Measurements from ENCODE around the gene OTOA. TPM values are rescaled to one million over a fixed set of nuclear protein-coding genes. Genes with fewer than 3 reads are reported as not detected.
"Not testable (repeated sequence)": the region's sequence is repeated elsewhere in the genome, so short reads cannot be mapped to it uniquely, and the experiment has no call there.

OTOA gene
- total and polyA plus RNA-seq, 2 donors (not counting 3 experiments of a cell fraction or from before 2014, with no cell fraction given) = 0.22 TPM; not detected in 1

GRCh38 chr16:21768810-21769209 is 105.0 kb downstream of the OTOA start:
- H3K27me3 ChIP-seq (ENCODE audit: control insufficient read depth in 2 of 2, insufficient read depth in 2 of 2, low read length in 2 of 2); H3K4me2 ChIP-seq (ENCODE audit: insufficient read depth, low read length); H3K4me3 ChIP-seq (replicated peaks in 1 of 3; ENCODE audit: insufficient read depth in 1 of 3, low read depth in 1 of 3, low read length in 3 of 3); H2AFZ ChIP-seq (ENCODE audit: low read depth, low read length); DNase-seq (ENCODE audit: low read depth, low spot score); POLR2A ChIA-PET; H3K36me3 ChIP-seq (ENCODE audit: control insufficient read depth in 2 of 2, extremely low read depth in 1 of 2, insufficient read depth in 2 of 2, low read length in 2 of 2); FAIRE-seq; H3K4me1 ChIP-seq (ENCODE audit: control insufficient read depth, extremely low read depth, insufficient read depth, low read length); CTCF ChIA-PET; H4K20me1 ChIP-seq (replicated peaks; ENCODE audit: control insufficient read depth, extremely low read depth, insufficient read depth, low read length); intact Hi-C loops (cut with micrococcal nuclease); H3K79me2 ChIP-seq (ENCODE audit: control insufficient read depth, insufficient read depth, low read length); H3K9me3 ChIP-seq (replicated peaks; ENCODE audit: control insufficient read depth, insufficient read depth, low read length); H3K9ac ChIP-seq (replicated peaks; ENCODE audit: extremely low read depth, insufficient read depth, low read length); H3K9me1 ChIP-seq (replicated peaks; ENCODE audit: control insufficient read depth, extremely low read depth, insufficient read depth, low read length); dilution Hi-C loops (cut with MboI; ENCODE audit: extremely low pct_ligation_motif_present, low sequenced_read_pairs); H3K27ac ChIP-seq (ENCODE audit: insufficient read depth, low read depth, low read length): not testable (repeated sequence)
- BruUV-seq (replicated peaks) = TSS peak; percentile 91

- POLR2A ChIA-PET; H3K9ac ChIP-seq (replicated peaks; ENCODE audit: extremely low read depth, insufficient read depth, low read length); intact Hi-C loops (cut with micrococcal nuclease); H2AFZ ChIP-seq (ENCODE audit: low read depth, low read length); H3K4me2 ChIP-seq (ENCODE audit: insufficient read depth, low read length); H3K4me3 ChIP-seq (replicated peaks in 1 of 3; ENCODE audit: insufficient read depth in 1 of 3, low read depth in 1 of 3, low read length in 3 of 3); CTCF ChIA-PET; H3K9me1 ChIP-seq (replicated peaks; ENCODE audit: control insufficient read depth, extremely low read depth, insufficient read depth, low read length); dilution Hi-C loops (cut with MboI; ENCODE audit: extremely low pct_ligation_motif_present, low sequenced_read_pairs); H3K27me3 ChIP-seq (ENCODE audit: control insufficient read depth in 2 of 2, insufficient read depth in 2 of 2, low read length in 2 of 2); H3K4me1 ChIP-seq (ENCODE audit: control insufficient read depth, extremely low read depth, insufficient read depth, low read length); H3K36me3 ChIP-seq (ENCODE audit: control insufficient read depth in 2 of 2, extremely low read depth in 1 of 2, insufficient read depth in 2 of 2, low read length in 2 of 2); H4K20me1 ChIP-seq (replicated peaks; ENCODE audit: control insufficient read depth, extremely low read depth, insufficient read depth, low read length); H3K9me3 ChIP-seq (replicated peaks; ENCODE audit: control insufficient read depth, insufficient read depth, low read length); H3K79me2 ChIP-seq (ENCODE audit: control insufficient read depth, insufficient read depth, low read length): not testable (repeated sequence)
- TF ChIP-seq POLR2AphosphoS5 (IDR thresholded peaks at IDR 0.05; ENCODE audit: insufficient read depth, low read depth, low read length) = peak; percentile 22
- peak; percentile 60 for TF ChIP-seq FOS (IDR thresholded peaks at IDR 0.05; ENCODE audit: borderline replicate concordance, insufficient read depth, low read length)
- TF ChIP-seq JUN (IDR thresholded peaks at IDR 0.05; ENCODE audit: borderline replicate concordance, insufficient read depth, insufficient read length, low read depth) = peak; percentile 51
- peak; percentile 81 for DNase-seq (ENCODE audit: low read depth, low spot score)
- peak; percentile 95 for FAIRE-seq
- H3K27ac ChIP-seq (ENCODE audit: insufficient read depth, low read depth, low read length) = peak overlapping the region; percentile 53
- TSS peak; percentile 48 for BruUV-seq (replicated peaks)
Measured at GRCh38 chr16:21769284-21769683, 105.5 kb downstream of the OTOA start.

GRCh38 chr16:21770584-21770983 is 106.8 kb downstream of the OTOA start:
- CTCF ChIA-PET; intact Hi-C loops (cut with micrococcal nuclease); H3K27me3 ChIP-seq (ENCODE audit: control insufficient read depth in 2 of 2, insufficient read depth in 2 of 2, low read length in 2 of 2); H3K27ac ChIP-seq (ENCODE audit: insufficient read depth, low read depth, low read length); POLR2A ChIA-PET; H3K9ac ChIP-seq (replicated peaks; ENCODE audit: extremely low read depth, insufficient read depth, low read length); DNase-seq (ENCODE audit: low read depth, low spot score); H3K4me3 ChIP-seq (replicated peaks in 1 of 3; ENCODE audit: insufficient read depth in 1 of 3, low read depth in 1 of 3, low read length in 3 of 3); H3K9me3 ChIP-seq (replicated peaks; ENCODE audit: control insufficient read depth, insufficient read depth, low read length); H2AFZ ChIP-seq (ENCODE audit: low read depth, low read length); H3K36me3 ChIP-seq (ENCODE audit: control insufficient read depth in 2 of 2, extremely low read depth in 1 of 2, insufficient read depth in 2 of 2, low read length in 2 of 2); H3K4me1 ChIP-seq (ENCODE audit: control insufficient read depth, extremely low read depth, insufficient read depth, low read length); H3K9me1 ChIP-seq (replicated peaks; ENCODE audit: control insufficient read depth, extremely low read depth, insufficient read depth, low read length); H4K20me1 ChIP-seq (replicated peaks; ENCODE audit: control insufficient read depth, extremely low read depth, insufficient read depth, low read length); dilution Hi-C loops (cut with MboI; ENCODE audit: extremely low pct_ligation_motif_present, low sequenced_read_pairs); H3K79me2 ChIP-seq (ENCODE audit: control insufficient read depth, insufficient read depth, low read length); H3K4me2 ChIP-seq (ENCODE audit: insufficient read depth, low read length); BruUV-seq (replicated peaks): not testable (repeated sequence)
- FAIRE-seq = peak; percentile 55

GRCh38 chr16:21772547-21773206 is 108.9 kb downstream of the OTOA start:
- H3K9me3 ChIP-seq (replicated peaks; ENCODE audit: control insufficient read depth, insufficient read depth, low read length); H3K36me3 ChIP-seq (ENCODE audit: control insufficient read depth in 2 of 2, extremely low read depth in 1 of 2, insufficient read depth in 2 of 2, low read length in 2 of 2); H3K27ac ChIP-seq (ENCODE audit: insufficient read depth, low read depth, low read length); H3K9ac ChIP-seq (replicated peaks; ENCODE audit: extremely low read depth, insufficient read depth, low read length); H3K4me2 ChIP-seq (ENCODE audit: insufficient read depth, low read length); H3K9me1 ChIP-seq (replicated peaks; ENCODE audit: control insufficient read depth, extremely low read depth, insufficient read depth, low read length); dilution Hi-C loops (cut with MboI; ENCODE audit: extremely low pct_ligation_motif_present, low sequenced_read_pairs); H3K27me3 ChIP-seq (ENCODE audit: control insufficient read depth in 2 of 2, insufficient read depth in 2 of 2, low read length in 2 of 2); CTCF ChIA-PET; H2AFZ ChIP-seq (ENCODE audit: low read depth, low read length); FAIRE-seq; intact Hi-C loops (cut with micrococcal nuclease); POLR2A ChIA-PET; H3K4me3 ChIP-seq (replicated peaks in 1 of 3; ENCODE audit: insufficient read depth in 1 of 3, low read depth in 1 of 3, low read length in 3 of 3); H3K79me2 ChIP-seq (ENCODE audit: control insufficient read depth, insufficient read depth, low read length); BruUV-seq (replicated peaks); H4K20me1 ChIP-seq (replicated peaks; ENCODE audit: control insufficient read depth, extremely low read depth, insufficient read depth, low read length); DNase-seq (ENCODE audit: low read depth, low spot score); H3K4me1 ChIP-seq (ENCODE audit: control insufficient read depth, extremely low read depth, insufficient read depth, low read length): not testable (repeated sequence)

Measured in endothelial cell of umbilical vein (primary cell).